ENCODE data around the gene CDH13. TPM values are rescaled to one million over a fixed set of nuclear protein-coding genes. Genes with fewer than 3 reads are reported as not detected.

Gene CDH13
- total and polyA plus RNA-seq, 9 of the 15 experiments (the other 6 are each of a cell fraction or from before 2014, with no cell fraction given) = 0.03 TPM; not detected in 8

GRCh38 chr16:83510906-83511305 lies 884.1 kb downstream of the CDH13 start:
- no peak overlapping the region for H2AFZ ChIP-seq (ENCODE audit: low read depth, low read length)
- no peaks in the 10 kb centered on the region for H3K9me3 ChIP-seq (replicated peaks; ENCODE audit: control insufficient read depth, insufficient read depth, low read depth, low read length)
- under 1% methylated on average over 12 of the region's 12 CpGs for WGBS (ENCODE audit: insufficient coverage, low coverage, missing lambda C conversion rate)
- H4K20me1 ChIP-seq (replicated peaks; ENCODE audit: control insufficient read depth, insufficient read depth, low read length) = no peaks in the 10 kb centered on the region
- no peaks in the 10 kb centered on the region for H3K9me1 ChIP-seq (ENCODE audit: control insufficient read depth, insufficient read depth, low read length)
- H3K79me2 ChIP-seq (ENCODE audit: control insufficient read depth, insufficient read depth, low read length) = no peaks in the 10 kb centered on the region
- FAIRE-seq (no peak), ATAC-seq (no peak), DNase-seq (ENCODE audit: extremely low read depth in 1 of 4, low spot score in 3 of 4) (no peak)
- H3K27ac ChIP-seq (ENCODE audit: extremely low read depth, low read depth, low read length) = no peak overlapping the region
- BruUV-seq (replicated peaks) = no TSS peak
- no peaks in the 10 kb centered on the region for H3K27me3 ChIP-seq (ENCODE audit: control insufficient read depth in 2 of 2, insufficient read depth in 2 of 2, low read length in 2 of 2)
- ChIA-PET POLR2A (no interaction called here), CTCF (ENCODE audit: low intra/inter-chr PET ratio) (no interaction called here)
- no peaks in the 10 kb centered on the region for H3K4me1 ChIP-seq (replicated peaks in 1 of 2; ENCODE audit: control insufficient read depth in 2 of 2, insufficient read depth in 2 of 2, low read length in 2 of 2)
- TF ChIP-seq PTRF (tag; IDR thresholded peaks at IDR 0.05) = no peak
- no peak for TF ChIP-seq HDAC1 (IDR thresholded peaks at IDR 0.05)
- no peak for TF ChIP-seq ZNF644 (tag; IDR thresholded peaks at IDR 0.05; ENCODE audit: low read depth)
- no peak for TF ChIP-seq DDX20 (tag; IDR thresholded peaks at IDR 0.05; ENCODE audit: low read depth)
- TF ChIP-seq TARDBP (IDR thresholded peaks at IDR 0.05) = no peak
- no peak for TF ChIP-seq HMGN3 (IDR thresholded peaks at IDR 0.05; ENCODE audit: borderline replicate concordance, extremely low read depth, insufficient read length, low read depth, low read length)
- TF ChIP-seq ILK (tag; IDR thresholded peaks at IDR 0.05; ENCODE audit: borderline replicate concordance, low read depth) = no peak
- TF ChIP-seq ZNF197 (CRISPR knock-in tag; IDR thresholded peaks at IDR 0.05; ENCODE audit: low read depth) = no peak
- no peak for TF ChIP-seq ZNF707 (CRISPR knock-in tag; conservative IDR thresholded peaks at IDR 0.05)
- no peak for TF ChIP-seq MYNN (IDR thresholded peaks at IDR 0.05)
- TF ChIP-seq MYNN (CRISPR knock-in tag; IDR thresholded peaks at IDR 0.05) = no peak
- TF ChIP-seq MAFF (IDR thresholded peaks at IDR 0.05; ENCODE audit: low read length) = no peak
- TF ChIP-seq FOXP4 (CRISPR knock-in tag; IDR thresholded peaks at IDR 0.05; ENCODE audit: borderline replicate concordance) = no peak
- no peak overlapping the region for H3K4me2 ChIP-seq (ENCODE audit: insufficient read depth, low read length)
- H3K9ac ChIP-seq (ENCODE audit: insufficient read depth in 1 of 2, low read depth in 2 of 2, low read length in 2 of 2) = no peak overlapping the region
- no peaks in the 10 kb centered on the region for H3K36me3 ChIP-seq (ENCODE audit: control insufficient read depth, insufficient read depth, low read length)
- intact Hi-C loops (cut with micrococcal nuclease) (no loop called here), in situ Hi-C loops (cut with MboI) (no loop called here)
- no peak overlapping the region for H3K4me3 ChIP-seq

All from K562 (cell line).